Neural cell (in vitro differentiated cells): Measurements from ENCODE around the gene USH1C.

Experiments
- CTCF ChIP-seq: fragments of 450-650 bp; IDR thresholded peaks from 2 replicates; pipeline ENCODE4 v1.5.1; 2014; ENCODE audit warnings: antibody characterized with exemption, mild to moderate bottlenecking, moderate library complexity; ENCODE audit not compliant: poor library complexity, severe bottlenecking
- EZH2 ChIP-seq: fragments of 200-600, 300-800 bp; shearing (Covaris generic), sonication (generic); IDR thresholded peaks from 2 replicates; pipeline ENCODE4 v1.6.1; 2014; ENCODE audit warnings: antibody characterized with exemption, low read length, borderline replicate concordance, mild to moderate bottlenecking; ENCODE audit not compliant: insufficient read depth, poor library complexity, severe bottlenecking
- RAD21 ChIP-seq: fragments of 450-650 bp; conservative IDR thresholded peaks from 2 replicates; pipeline ENCODE4 v1.6.1; 2014; ENCODE audit warnings: antibody characterized with exemption, mild to moderate bottlenecking, moderate library complexity

DNA sequence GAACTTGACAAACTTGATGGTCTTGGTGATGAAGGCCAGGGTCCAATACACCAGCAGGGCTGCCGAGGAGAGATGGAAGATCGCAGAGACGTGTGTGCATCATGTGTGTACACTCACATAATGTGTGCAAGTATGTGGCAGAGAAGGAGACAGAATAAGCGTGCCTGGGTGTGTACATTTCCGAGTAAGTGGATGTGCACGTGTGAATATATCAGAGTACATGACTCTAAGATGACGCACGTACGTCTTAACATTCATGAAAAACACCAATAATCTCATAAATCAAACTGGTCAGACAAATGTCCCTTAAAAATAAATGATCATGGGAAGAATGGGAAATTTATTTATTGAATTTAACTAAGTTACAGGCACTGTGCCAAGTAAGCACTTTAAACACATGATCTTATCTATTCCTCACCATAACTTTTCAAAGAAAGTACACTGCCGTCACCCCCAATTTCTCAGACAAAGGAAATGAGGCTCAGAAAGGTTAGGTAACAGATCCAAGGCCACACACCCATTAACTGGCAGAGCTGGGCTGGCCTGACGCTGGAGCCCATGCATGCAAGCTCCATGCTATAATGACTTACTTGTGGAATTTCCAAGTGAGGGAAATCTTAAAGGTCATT is 80.6 kb downstream of the USH1C start:
- no peak for TF ChIP-seq RAD21
- no peak for TF ChIP-seq CTCF
- no peak for TF ChIP-seq EZH2
